Measurements from ENCODE around the gene KCNMA1. TPM values are rescaled to one million over a fixed set of nuclear protein-coding genes. Genes with fewer than 3 reads are reported as not detected.

The KCNMA1 gene
- total and polyA plus RNA-seq, 10 of the 15 experiments (the other 5 are each of a cell fraction or from before 2014, with no cell fraction given) = 8.5 to 77.0 (median 21.3) TPM

- no peaks in the 10 kb centered on the region for H3K36me3 ChIP-seq (ENCODE audit: control insufficient read depth in 2 of 2, insufficient read depth in 2 of 2, low read length in 1 of 2)
- no peaks in the 10 kb centered on the region for H3K79me2 ChIP-seq (ENCODE audit: control insufficient read depth, insufficient read depth, low read length)
- H3K27ac ChIP-seq (ENCODE audit: control insufficient read depth, insufficient read depth) = no peak overlapping the region
- DNase-seq (ENCODE audit: low read depth, low spot score) = no peak
- BruUV-seq (replicated peaks) = no TSS peak
- POLR2A ChIA-PET = interaction anchor here (0.6 to 1.6 kb wide), 3 partner anchors 23 to 204 kb away, joined by 3 read pairs; no protein-coding TSS in a partner anchor
- FAIRE-seq = no peak
- 48% methylated on average over 5 of the region's 5 CpGs for WGBS (ENCODE audit: insufficient coverage, insufficient replicate concordance, low lambda C conversion rate, missing lambda C conversion rate)
- ATAC-seq = peak; percentile 42; the same call in 2 of the 3 replicates
- H3K9me3 ChIP-seq (replicated peaks; ENCODE audit: control insufficient read depth, insufficient read depth, low read length) = no peaks in the 10 kb centered on the region
- no peaks in the 10 kb centered on the region; a peak in 1 of 4 replicates for H3K27me3 ChIP-seq (replicated peaks in 1 of 2; ENCODE audit: control insufficient read depth in 2 of 2, insufficient read depth in 2 of 2, low read length in 1 of 2)
- no peaks in the 10 kb centered on the region for H3K4me1 ChIP-seq (ENCODE audit: control insufficient read depth, insufficient read depth, low read length)
- SMC1A ChIA-PET (ENCODE audit: uncharacterized antibody, unreplicated experiment) = interaction anchor here (0.6 to 11.0 kb wide), 18 partner anchors 9 to 327 kb away, joined by 3 to 170 read pairs (median 3); partner anchors contain the start of gene KCNMA1
- no peaks in the 10 kb centered on the region; the same call in 1 of the 2 replicates for H4K20me1 ChIP-seq (ENCODE audit: control insufficient read depth, insufficient read depth)
- intact Hi-C loops (cut with micrococcal nuclease; ENCODE audit: unreplicated experiment) (loop anchor here (5.0 kb wide), 1 partner anchor 135 kb away; no protein-coding TSS in a partner anchor), in situ Hi-C loops (cut with MboI) (no loop called here)
- no peak overlapping the region for H3K4me3 ChIP-seq
- H2AFZ ChIP-seq (ENCODE audit: control insufficient read depth, low read depth, low read length) = no peak overlapping the region
- H3K4me2 ChIP-seq (ENCODE audit: control insufficient read depth, insufficient read depth) = no peak overlapping the region
- CTCF ChIA-PET = interaction anchor here (1.2 to 11.2 kb wide), 8 partner anchors 9 to 325 kb away, joined by 3 to 93 read pairs (median 8); no protein-coding TSS in a partner anchor
- RAD21 ChIA-PET (ENCODE audit: unreplicated experiment) = interaction anchor here (1.0 to 2.3 kb wide), 9 partner anchors 134 to 325 kb away, joined by 3 to 13 read pairs (median 3); no protein-coding TSS in a partner anchor
- H3K9ac ChIP-seq (ENCODE audit: control insufficient read depth, insufficient read depth, low read length) = no peak overlapping the region
- TF ChIP-seq SREBF1 (IDR thresholded peaks at IDR 0.05; ENCODE audit: low read length) (no peak), IRF3 (IDR thresholded peaks at IDR 0.05) (no peak), ZSCAN29 (IDR thresholded peaks at IDR 0.05) (no peak), MXI1 (IDR thresholded peaks at IDR 0.05; ENCODE audit: low read depth, low read length) (no peak), NFYB (IDR thresholded peaks at IDR 0.05; ENCODE audit: insufficient read depth, low read depth, low read length) (no peak), YBX1 (IDR thresholded peaks at IDR 0.05) (no peak), ESRRA (IDR thresholded peaks at IDR 0.05; ENCODE audit: low read length) (no peak), SPI1 (IDR thresholded peaks at IDR 0.05; ENCODE audit: borderline replicate concordance, insufficient read depth, low read depth, low read length) (no peak), PRDM15 (CRISPR knock-in tag; IDR thresholded peaks at IDR 0.05) (no peak), SUPT20H (IDR thresholded peaks at IDR 0.05; ENCODE audit: borderline replicate concordance, control insufficient read depth, low read depth, low read length) (no peak), TCF7 (IDR thresholded peaks at IDR 0.05; ENCODE audit: borderline replicate concordance) (no peak), BCLAF1 (IDR thresholded peaks at IDR 0.05) (no peak), RELA (IDR thresholded peaks at IDR 0.05; ENCODE audit: borderline replicate concordance, partially characterized antibody) (no peak), SREBF2 (IDR thresholded peaks at IDR 0.05; ENCODE audit: low read length) (no peak), HDGF (IDR thresholded peaks at IDR 0.05) (no peak), ATF3 (IDR thresholded peaks at IDR 0.05; ENCODE audit: borderline replicate concordance, extremely low read depth, low read depth, low read length) (no peak), RUNX3 (IDR thresholded peaks at IDR 0.05; ENCODE audit: low read length) (no peak)
Observed at GRCh38 chr10:77386838-77387237, 250.8 kb downstream of the KCNMA1 start.
